HFFc6 (cell line): ENCODE data around the gene TOP1. TPM values are rescaled to one million over a fixed set of nuclear protein-coding genes. Genes with fewer than 3 reads are reported as not detected.

ENCODE experiments used
- DNase-seq: peaks from one replicate; pipeline ENCODE4 v3.0.0-alpha.2; 2018
- H3K27ac Mint-ChIP-seq: 2 replicates; pipeline ENCODE4 v1.8.0; 2020; ENCODE audit warnings: mild to moderate bottlenecking, mixed read lengths
- H3K27me3 Mint-ChIP-seq: 2 replicates; pipeline ENCODE4 v1.8.0; 2021; ENCODE audit warnings: mild to moderate bottlenecking, moderate library complexity, mixed read lengths; ENCODE audit not compliant: insufficient read depth
- H3K36me3 Mint-ChIP-seq: 2 replicates; pipeline ENCODE4 v1.8.0; 2021; ENCODE audit warnings: low read depth, mixed read lengths
- H3K4me1 Mint-ChIP-seq: 2 replicates; pipeline ENCODE4 v1.8.0; 2020; ENCODE audit warnings: low read depth, mixed read lengths
- H3K4me3 Mint-ChIP-seq: 2 replicates; pipeline ENCODE4 v1.8.0; 2020; ENCODE audit warnings: mild to moderate bottlenecking, moderate library complexity, mixed read lengths
- H3K9me3 Mint-ChIP-seq: 2 replicates; pipeline ENCODE4 v1.8.0; 2020; ENCODE audit warnings: mild to moderate bottlenecking, mixed read lengths
- CTCF ChIP-seq: fragments of 200-600 bp; sonication (generic); IDR thresholded peaks from 2 replicates; pipeline ENCODE4 v1.5.0; 2021; ENCODE audit warnings: antibody characterized with exemption, mild to moderate bottlenecking
- total RNA-seq, 6 experiments: library from RNA; stranded (reverse); fragmentation: NEBNext Ultra II Directional; extraction: Animal tissue kit (Norgen Biotek cat#: 25700); gene quantifications; 2 replicates in 1 of 6; 3 replicates in 5 of 6; pipeline ENCODE4 v1.2.3, GENCODE V29; 2021

The TOP1 gene
- total RNA-seq, 6 experiments from 2014 or later = 62.1 to 77.0 (median 73.0) TPM

GRCh38 chr20:41023549-41023948 lies 5.1 kb upstream of the TOP1 start:
- H3K4me1 Mint-ChIP-seq = peaks cover 15% of the 10 kb centered on the region
- H3K4me3 Mint-ChIP-seq = no peak overlapping the region
- H3K36me3 Mint-ChIP-seq = no peaks in the 10 kb centered on the region
- DNase-seq = no peak
- H3K27ac Mint-ChIP-seq = no peak overlapping the region
- peaks cover 10% of the 10 kb centered on the region for H3K27me3 Mint-ChIP-seq
- no peaks in the 10 kb centered on the region for H3K9me3 Mint-ChIP-seq
- TF ChIP-seq CTCF = no peak

DNA sequence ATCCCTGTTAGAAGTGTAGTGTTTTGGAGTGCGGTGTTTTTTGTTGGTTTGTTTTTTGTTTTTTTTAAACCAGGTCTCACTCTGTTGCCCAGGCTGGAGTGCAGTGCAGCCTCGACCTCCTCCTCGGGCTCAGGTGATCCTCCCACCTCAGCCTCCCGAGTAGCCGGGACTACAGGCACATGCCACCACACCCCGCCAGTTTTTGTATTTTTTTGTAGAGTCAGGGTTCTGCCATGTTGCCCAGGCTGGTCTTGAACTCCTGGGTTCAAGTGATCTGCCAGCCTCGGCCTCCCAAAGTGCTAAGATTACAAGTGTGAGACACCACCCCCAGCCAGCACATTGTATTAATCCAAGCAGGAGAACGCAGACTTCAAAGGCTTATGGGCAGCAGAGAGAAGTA lies 1.3 kb upstream of the TOP1 start:
- Mint-ChIP-seq H3K4me3 (peak overlapping the region; percentile 86), H3K9me3 (no peaks in the 10 kb centered on the region), H3K4me1 (peaks cover 38% of the 10 kb centered on the region), H3K36me3 (peaks cover 30% of the 10 kb centered on the region), H3K27me3 (peaks cover 2% of the 10 kb centered on the region; the same call in 1 of the 2 replicates), H3K27ac (peak overlapping the region; percentile 89)
- no peak for TF ChIP-seq CTCF
- DNase-seq = no peak

- peak overlapping the region; percentile 86 for H3K4me3 Mint-ChIP-seq
- TF ChIP-seq CTCF = no peak
- H3K36me3 Mint-ChIP-seq = peaks cover 35% of the 10 kb centered on the region
- peaks cover 2% of the 10 kb centered on the region; the same call in 1 of the 2 replicates for H3K27me3 Mint-ChIP-seq
- H3K4me1 Mint-ChIP-seq = peaks cover 44% of the 10 kb centered on the region
- DNase-seq = no peak
- peak overlapping the region; percentile 89 for H3K27ac Mint-ChIP-seq
- H3K9me3 Mint-ChIP-seq = no peaks in the 10 kb centered on the region
Measured at GRCh38 chr20:41027872-41028358, 707 bp upstream of the TOP1 start.

DNA sequence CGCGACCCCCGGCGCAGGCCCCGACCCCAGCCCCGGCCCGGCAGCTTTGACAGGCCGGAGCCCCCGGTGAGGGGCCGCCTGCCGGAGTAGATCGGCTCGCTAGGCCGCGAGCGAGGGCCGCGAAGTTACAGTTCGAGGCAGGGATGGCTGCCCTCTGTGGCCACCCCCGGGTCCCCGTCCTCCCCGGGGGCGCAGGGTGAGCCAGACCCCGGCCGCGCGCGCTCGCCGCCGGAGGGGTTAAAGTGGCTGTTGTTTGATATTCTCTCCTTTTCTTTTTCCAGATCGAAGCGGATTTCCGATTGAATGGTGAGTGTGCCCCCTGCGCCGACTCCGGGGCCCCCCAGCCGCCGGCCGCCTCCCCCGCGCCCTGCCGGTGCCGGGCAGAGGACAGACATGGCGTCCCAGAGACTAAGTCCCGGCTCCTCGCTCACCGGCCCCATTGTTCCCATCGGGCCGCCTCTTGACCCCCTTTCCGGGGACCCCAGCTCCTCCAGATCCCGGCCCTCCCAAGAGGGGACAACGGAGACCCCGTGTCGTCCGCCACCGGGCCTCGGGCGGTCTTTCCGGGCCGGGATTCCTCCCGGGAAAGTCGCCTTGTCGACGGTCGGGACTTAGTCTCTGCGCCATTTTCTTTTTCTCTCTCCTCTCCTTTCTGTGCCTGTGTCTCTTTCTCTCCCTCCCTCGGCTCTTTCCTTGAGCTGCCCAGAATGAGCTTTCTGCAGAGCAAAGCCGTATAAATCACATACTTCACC lies 704 bp downstream of the TOP1 start:
- DNase-seq = no peak
- H3K36me3 Mint-ChIP-seq = peaks cover 41% of the 10 kb centered on the region
- peak overlapping the region; percentile 91 for H3K4me3 Mint-ChIP-seq
- H3K9me3 Mint-ChIP-seq = no peaks in the 10 kb centered on the region
- H3K27me3 Mint-ChIP-seq = no peaks in the 10 kb centered on the region
- TF ChIP-seq CTCF = no peak
- peaks cover 58% of the 10 kb centered on the region for H3K4me1 Mint-ChIP-seq
- H3K27ac Mint-ChIP-seq = peak overlapping the region; percentile 97

GRCh38 chr20:41030061-41030460 lies 1.4 kb downstream of the TOP1 start:
- TF ChIP-seq CTCF = no peak

More at GRCh38 chr20:41030061-41030460, 1.4 kb downstream of the TOP1 start:
- Mint-ChIP-seq H3K27ac (peak overlapping the region; percentile 97), H3K36me3 (peaks cover 46% of the 10 kb centered on the region), H3K9me3 (no peaks in the 10 kb centered on the region), H3K4me1 (peaks cover 65% of the 10 kb centered on the region), H3K27me3 (no peaks in the 10 kb centered on the region), H3K4me3 (peak overlapping the region; percentile 91)
- no peak for DNase-seq
